NAMALWA (cell line): ENCODE results near the gene SLCO6A1.
A peak's percentile ranks its signal among the peaks of the same experiment; 100 is the strongest.

Source experiments
- DNase-seq: peaks from one replicate; pipeline ENCODE4 v3.0.0-alpha.2; 2015; ENCODE audit warnings: low spot score

The SLCO6A1 gene

DNA sequence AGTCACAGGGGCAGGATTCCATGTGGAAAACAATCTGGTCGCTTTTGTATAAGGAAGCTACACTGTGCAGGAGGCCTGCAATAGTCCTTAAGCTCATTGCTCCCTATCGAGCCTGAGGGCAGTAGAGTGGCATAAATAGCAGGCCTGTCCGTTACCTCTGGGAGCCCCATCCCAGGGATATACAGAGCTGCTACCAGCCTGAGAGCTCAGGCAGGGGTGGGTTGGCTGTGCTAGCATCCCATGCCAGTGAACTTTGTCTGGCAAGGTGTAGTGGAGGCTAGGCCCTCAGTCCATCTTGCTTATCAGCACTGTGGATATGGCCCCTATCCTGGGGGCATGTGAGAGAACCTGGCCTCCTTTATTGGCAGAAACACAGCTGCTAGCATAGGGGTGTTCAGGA lies 47.7 kb downstream of the SLCO6A1 start:
- no peak for DNase-seq

GRCh38 chr5:102450313-102450990 lies 48.3 kb downstream of the SLCO6A1 start:
- peak; percentile 47 for DNase-seq

DNA sequence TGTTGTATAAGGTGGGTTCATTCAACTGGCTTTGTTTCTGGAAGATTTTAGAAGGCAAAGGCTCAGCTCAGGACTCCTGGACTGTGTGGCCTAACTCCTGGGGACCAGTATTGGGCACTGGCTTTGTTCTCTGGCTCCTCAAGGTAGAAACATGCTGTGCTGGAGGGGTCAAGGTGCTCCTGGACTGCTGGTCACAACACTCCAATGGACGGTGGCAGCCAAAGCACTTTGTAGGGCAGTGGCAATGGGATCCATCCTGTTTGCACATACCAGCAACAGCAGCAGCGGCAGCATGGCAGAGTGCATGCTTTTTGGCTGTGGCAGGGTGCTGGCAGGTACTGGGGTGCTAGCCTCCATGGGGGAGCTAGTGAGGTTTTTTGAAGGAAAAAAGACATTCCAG lies 65.3 kb downstream of the SLCO6A1 start:
- DNase-seq = no peak

GRCh38 chr5:102421647-102422046 lies 77.2 kb downstream of the SLCO6A1 start:
- no peak for DNase-seq

DNA sequence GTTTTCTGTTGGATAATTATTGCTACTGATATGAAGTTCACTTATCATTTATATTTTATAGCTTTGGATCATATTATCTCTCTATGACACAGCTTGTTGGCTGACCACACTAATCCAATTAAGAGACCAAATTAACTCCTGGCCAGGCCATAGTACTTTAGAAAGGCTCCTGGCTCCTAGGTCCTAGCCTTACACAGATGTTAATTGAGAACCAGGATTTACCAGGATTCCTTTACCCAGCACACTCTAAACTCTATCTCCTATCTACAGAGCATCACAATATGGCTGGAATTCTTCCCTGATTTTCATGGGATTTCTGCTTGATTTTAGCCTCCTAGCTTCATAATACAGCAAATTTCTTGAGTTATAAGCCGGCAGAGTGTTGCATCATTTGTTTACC lies 80.3 kb downstream of the SLCO6A1 start:
- no peak for DNase-seq

DNA sequence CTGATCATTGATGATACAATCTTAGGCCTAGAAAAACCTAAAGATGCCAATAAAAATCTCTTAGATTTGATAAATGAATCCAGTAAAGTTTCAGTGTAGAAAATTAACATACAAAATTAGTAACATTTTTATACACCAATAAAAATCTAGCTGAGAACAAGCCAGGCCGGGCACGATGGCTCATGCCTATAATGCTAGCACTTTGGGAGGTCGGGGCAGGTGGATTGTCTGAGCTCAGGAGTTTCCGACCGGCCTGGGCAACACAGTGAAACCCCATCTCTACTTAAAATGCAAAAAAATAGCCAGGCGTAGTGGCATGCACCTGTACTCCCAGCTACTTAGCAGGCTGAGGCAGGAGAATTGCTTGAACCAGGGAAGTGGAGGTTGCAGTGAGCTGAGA lies 84.4 kb downstream of the SLCO6A1 start:
- DNase-seq = no peak

DNA sequence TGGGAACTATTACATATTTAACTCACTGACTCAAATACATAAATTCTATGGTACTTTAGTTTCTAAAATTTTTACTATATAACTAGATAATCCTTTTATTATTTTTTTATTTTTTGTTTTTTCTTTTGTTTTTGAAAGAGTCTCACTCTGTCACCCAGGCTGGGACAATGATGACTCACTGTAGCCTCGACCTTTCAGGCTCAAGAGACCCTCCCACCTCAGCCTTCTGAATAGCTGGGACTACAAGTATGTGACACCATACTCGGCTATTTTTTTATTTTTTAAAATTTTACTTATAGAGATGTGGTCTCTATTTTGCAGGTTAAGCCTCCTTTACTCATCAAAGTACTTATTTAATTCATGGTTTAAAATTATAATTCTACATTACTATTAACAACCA lies 110.6 kb downstream of the SLCO6A1 start:
- no peak for DNase-seq

DNA sequence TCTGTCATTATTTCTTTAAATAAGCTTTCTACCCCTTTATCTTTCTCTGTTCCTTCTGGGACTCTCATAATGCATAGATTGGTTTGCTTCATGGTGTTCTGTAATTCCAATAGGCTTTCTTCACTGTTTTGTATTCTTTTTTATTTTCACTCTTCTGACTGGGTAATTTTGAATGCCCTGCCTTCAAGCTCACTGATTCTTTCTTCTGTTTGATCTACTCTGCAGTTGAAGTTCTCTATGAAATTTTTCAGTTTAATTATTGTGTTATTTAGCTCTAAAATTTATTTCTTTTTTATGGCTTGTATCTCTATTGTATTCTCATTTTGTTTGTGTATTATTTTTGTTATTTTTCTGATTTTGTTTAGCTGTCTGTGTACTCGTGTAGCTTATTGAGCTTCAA lies 113.4 kb downstream of the SLCO6A1 start:
- no peak for DNase-seq

GRCh38 chr5:102380174-102380573 lies 118.6 kb downstream of the SLCO6A1 start:
- DNase-seq = no peak

DNA sequence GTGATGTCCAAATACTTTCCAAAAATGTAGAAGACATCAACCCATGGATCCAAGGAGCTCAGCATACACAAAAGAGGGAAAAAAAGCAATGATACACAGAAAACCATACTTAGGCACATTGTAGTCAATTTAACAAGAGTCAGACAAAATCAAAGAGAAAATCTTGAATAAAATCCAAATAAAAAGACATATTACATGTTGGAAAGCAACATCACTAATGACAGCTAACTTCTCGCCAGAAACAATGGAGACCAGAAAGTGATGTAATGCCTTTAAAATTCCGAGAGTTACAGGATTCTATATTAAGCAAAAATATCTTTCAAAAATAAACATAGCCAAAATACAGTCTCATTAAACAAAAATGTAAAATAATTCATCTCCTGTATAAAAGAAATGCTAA lies 122.9 kb downstream of the SLCO6A1 start:
- no peak for DNase-seq

- no peak for DNase-seq
Observed at GRCh38 chr5:102375272-102375671, 123.5 kb downstream of the SLCO6A1 start.

- no peak for DNase-seq
Observed at GRCh38 chr5:102368392-102368791, 130.4 kb downstream of the SLCO6A1 start.

DNA sequence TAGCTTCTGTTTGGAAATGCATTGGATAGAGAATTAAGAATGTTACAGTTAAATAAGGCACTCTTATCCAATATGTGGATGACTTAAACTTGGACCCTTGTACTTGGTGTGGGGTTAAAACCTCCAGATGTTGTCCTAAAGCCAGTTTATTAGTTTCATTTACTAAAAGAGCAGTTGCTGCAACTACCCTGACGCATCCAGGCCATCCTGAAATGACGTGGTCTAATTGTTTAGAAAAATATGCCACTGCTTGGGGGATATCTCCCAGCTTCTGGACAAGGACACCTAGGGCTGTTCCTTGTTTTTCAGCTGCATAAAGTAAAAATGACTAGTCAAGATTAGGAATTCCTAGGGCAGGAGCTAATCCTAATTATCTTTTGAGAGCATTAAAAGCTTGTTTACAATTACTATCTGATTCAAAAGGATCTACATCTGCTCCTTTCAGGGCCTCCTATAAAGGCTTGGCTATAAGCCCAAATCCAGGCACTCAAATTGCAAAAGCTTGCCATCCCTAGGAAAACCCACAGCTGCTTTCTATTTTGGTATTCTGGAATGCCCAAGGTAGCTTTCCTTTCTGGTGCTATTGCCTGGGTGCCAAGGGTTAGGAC lies 157.0 kb downstream of the SLCO6A1 start:
- no peak for DNase-seq

DNA sequence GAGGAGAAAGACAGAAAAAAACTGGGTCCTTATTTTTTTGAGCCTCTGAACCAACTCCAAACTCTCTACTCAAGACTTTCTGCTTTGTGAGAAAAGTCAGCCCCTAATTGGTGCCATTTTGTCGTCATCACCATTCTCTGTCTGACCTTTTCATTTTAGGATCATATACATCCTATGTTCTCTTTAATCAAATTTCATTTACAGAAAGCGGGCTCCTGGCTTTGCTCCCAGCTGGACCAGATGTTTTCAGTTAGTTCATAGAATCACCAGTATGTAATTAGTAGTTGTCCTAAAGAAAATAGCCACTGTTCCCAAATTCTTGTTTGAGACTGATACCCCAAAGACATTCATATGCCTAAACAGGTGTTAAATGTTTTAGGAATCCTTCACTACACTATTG lies 174.1 kb downstream of the SLCO6A1 start:
- DNase-seq = no peak
